ENCODE measurements around the gene KAZN.

The KAZN gene

GRCh38 chr1:14704846-14705245 is 106.4 kb downstream of the KAZN start (continued):
- no peak for TF ChIP-seq TSHZ2 (CRISPR knock-in tag; IDR thresholded peaks at IDR 0.05)
- no peak for TF ChIP-seq ZFP30 (CRISPR knock-in tag; IDR thresholded peaks at IDR 0.05)

DNA sequence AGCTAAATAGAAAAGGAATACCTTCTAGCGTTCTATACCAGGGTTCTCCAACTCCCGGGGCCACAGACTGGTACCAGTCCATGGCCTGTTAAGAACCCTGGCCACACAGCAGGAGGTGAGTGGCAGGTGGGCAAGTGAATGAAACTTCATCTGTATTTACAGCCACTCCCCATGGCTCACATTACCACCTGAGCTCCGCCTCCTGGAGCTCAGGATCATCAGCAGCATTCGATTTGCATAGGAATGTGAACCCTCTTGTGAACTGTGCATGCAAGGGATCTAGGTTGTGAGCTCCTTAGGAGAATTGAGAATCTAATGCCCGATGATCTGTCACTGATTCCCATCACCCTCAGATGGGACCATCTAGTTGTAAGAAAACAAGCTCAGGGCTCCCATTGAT is 107.3 kb downstream of the KAZN start:
- no peak for ATAC-seq
- TF ChIP-seq ZFP3 (CRISPR knock-in tag; IDR thresholded peaks at IDR 0.05) (no peak), ARNTL (CRISPR knock-in tag; IDR thresholded peaks at IDR 0.05; ENCODE audit: borderline replicate concordance, low read depth) (no peak), BACH2 (CRISPR knock-in tag; IDR thresholded peaks at IDR 0.05; ENCODE audit: borderline replicate concordance) (no peak), PPARA (CRISPR knock-in tag; IDR thresholded peaks at IDR 0.05; ENCODE audit: borderline replicate concordance) (no peak), POU6F1 (CRISPR knock-in tag; IDR thresholded peaks at IDR 0.05; ENCODE audit: borderline replicate concordance, low read depth) (no peak), ZNF565 (CRISPR knock-in tag; conservative IDR thresholded peaks at IDR 0.05; ENCODE audit: low read depth) (no peak), OSR1 (CRISPR knock-in tag; IDR thresholded peaks at IDR 0.05) (no peak), GLIS3 (CRISPR knock-in tag; IDR thresholded peaks at IDR 0.05) (no peak), ISL1 (CRISPR knock-in tag; IDR thresholded peaks at IDR 0.05) (no peak), TSHZ2 (CRISPR knock-in tag; IDR thresholded peaks at IDR 0.05) (no peak)

- TF ChIP-seq OSR1 (CRISPR knock-in tag; IDR thresholded peaks at IDR 0.05) = no peak
- no peak for TF ChIP-seq CSRNP3 (CRISPR knock-in tag; IDR thresholded peaks at IDR 0.05)
- TF ChIP-seq ZC3H10 (CRISPR knock-in tag; IDR thresholded peaks at IDR 0.05) = no peak
- TF ChIP-seq PPARA (CRISPR knock-in tag; IDR thresholded peaks at IDR 0.05; ENCODE audit: borderline replicate concordance) = no peak
- no peak for TF ChIP-seq CREB5 (CRISPR knock-in tag; IDR thresholded peaks at IDR 0.05; ENCODE audit: low read depth)
- no peak for TF ChIP-seq RARB (CRISPR knock-in tag; IDR thresholded peaks at IDR 0.05)
- no peak for TF ChIP-seq ZNF70 (CRISPR knock-in tag; IDR thresholded peaks at IDR 0.05)
- TF ChIP-seq ISL1 (CRISPR knock-in tag; IDR thresholded peaks at IDR 0.05) = no peak
- TF ChIP-seq ZNF565 (CRISPR knock-in tag; conservative IDR thresholded peaks at IDR 0.05; ENCODE audit: low read depth) = no peak
- no peak for TF ChIP-seq CSDC2 (CRISPR knock-in tag; IDR thresholded peaks at IDR 0.05)
- TF ChIP-seq POU6F1 (CRISPR knock-in tag; IDR thresholded peaks at IDR 0.05; ENCODE audit: borderline replicate concordance, low read depth) = no peak
- no peak for TF ChIP-seq TSHZ2 (CRISPR knock-in tag; IDR thresholded peaks at IDR 0.05)
- no peak for TF ChIP-seq ZFP30 (CRISPR knock-in tag; IDR thresholded peaks at IDR 0.05)
- TF ChIP-seq ARNTL (CRISPR knock-in tag; IDR thresholded peaks at IDR 0.05; ENCODE audit: borderline replicate concordance, low read depth) = no peak
- no peak for TF ChIP-seq BACH2 (CRISPR knock-in tag; IDR thresholded peaks at IDR 0.05; ENCODE audit: borderline replicate concordance)
Observed at GRCh38 chr1:14706631-14707030, 108.1 kb downstream of the KAZN start.

More at GRCh38 chr1:14706631-14707030, 108.1 kb downstream of the KAZN start:
- ATAC-seq = no peak
